Fibroblast of the conjunctiva (primary cell): Measurements from ENCODE around the gene ABT1.
"Not testable (repeated sequence)": the region's sequence is repeated elsewhere in the genome, so short reads cannot be mapped to it uniquely, and the experiment has no call there.

Experiments used
- DNase-seq: peaks from one replicate; pipeline ENCODE4 v3.0.0-alpha.2; 2010; ENCODE audit warnings: low read depth

ABT1 gene

DNA sequence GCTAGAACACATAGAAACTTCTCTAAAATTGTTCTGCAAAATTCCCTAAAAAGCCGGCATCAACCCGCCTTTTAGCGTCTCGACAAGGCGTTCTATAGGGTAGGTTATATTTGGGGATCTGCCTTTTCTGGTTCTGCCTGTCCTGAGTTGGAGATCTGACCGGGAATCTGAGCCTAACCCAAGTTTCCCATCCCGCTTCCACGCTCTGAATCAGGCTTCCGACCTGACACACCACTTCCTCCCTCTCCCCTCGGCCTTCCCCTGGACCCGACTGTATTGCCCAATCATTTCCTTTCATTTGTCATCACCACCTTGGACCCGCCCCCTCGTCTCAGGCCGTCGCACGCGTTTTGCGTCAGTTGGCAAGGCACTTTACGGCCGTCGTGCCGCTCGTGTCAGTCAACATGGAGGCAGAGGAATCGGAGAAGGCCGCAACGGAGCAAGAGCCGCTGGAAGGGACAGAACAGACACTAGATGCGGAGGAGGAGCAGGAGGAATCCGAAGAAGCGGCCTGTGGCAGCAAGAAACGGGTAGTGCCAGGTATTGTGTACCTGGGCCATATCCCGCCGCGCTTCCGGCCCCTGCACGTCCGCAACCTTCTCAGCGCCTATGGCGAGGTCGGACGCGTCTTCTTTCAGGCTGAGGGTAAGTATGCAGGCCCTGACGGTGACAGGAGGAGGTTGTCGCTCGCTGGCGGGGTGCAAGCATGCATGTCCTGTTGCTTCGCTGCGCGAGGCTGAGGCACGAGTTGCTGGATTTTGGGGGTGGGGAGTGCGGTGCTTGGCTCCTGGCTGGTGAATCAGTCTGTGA lies at the start of gene ABT1:
ABT1 (plus strand) TSS at position 375 of the 810 bp plus-strand sequence; CDS start at position 405, 30 bp downstream.
- DNase-seq = peak; percentile 96

DNA sequence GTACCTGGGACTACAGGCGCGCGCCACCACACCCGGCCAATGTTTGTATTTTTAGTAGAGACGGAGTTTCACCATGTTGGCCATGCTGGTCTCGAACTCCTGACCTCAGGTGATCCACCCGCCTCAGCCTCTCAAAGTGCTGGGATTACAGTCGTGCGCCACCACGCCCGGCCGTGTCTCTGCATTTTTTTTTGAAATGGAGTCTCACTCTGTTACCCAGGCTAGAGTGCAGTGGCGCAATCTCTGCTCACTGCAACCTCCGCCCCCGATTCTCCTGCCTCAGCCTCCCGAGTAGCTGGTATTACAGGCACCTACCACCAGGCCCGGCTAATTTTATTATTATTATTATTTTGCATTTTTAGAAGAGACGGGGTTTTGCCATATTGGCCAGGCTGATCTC lies 49.4 kb upstream of the ABT1 start:
- not testable (repeated sequence) for DNase-seq

DNA sequence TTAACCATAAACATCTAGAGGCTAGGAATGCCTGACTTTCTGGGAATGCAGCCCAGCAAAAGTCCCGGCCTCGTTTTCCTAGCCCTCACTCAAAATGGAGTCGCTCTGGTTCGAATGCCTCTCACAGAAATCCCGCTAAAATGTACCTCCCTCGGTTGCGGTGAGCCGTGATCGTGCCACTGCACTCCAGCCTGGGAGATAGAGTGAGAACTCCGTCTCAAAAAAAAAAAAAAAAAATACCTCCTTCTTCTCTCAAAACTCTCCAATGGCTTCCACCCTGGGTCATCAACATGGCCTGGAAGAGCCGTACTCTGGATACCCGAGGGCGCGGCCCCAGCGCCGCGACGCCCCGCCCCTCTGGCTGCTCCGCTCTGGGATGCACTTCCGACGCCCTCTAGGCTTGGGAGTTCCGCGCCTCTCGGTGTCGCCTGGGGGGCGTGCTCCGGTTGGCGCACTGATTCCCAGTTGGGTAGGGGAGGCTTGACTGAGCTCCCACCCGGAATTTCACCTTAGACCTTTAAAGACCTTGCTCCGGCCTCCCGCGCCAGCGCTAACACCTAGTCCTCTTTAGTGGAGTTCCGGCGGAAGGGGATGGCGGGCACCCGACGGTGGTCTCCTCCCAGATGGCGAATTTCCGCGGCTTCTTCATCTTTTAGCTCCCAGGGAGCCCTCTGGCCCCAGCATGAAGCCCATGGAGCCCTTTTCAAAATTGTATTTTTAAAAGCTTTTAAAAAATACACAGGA lies 46.3 kb upstream of the ABT1 start:
- DNase-seq = no peak

DNA sequence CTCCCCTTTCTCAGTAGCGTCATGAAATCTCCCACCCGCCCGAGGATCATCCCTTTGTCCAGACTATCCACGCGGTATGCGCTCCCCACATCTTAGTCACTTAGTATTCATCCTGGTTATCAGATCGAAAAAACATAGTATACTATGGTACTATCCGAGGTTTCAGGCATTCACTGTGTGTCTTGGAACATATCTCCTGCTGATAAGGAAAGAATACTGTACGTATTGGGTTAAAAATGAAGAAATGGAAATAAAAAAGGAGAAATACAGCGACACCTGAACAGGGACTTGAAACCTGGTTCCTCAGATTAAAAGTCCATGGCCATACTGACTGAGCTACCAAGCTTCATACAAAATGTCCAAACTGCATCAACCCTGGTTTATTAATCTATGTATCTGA lies 44.5 kb upstream of the ABT1 start:
- no peak for DNase-seq

DNA sequence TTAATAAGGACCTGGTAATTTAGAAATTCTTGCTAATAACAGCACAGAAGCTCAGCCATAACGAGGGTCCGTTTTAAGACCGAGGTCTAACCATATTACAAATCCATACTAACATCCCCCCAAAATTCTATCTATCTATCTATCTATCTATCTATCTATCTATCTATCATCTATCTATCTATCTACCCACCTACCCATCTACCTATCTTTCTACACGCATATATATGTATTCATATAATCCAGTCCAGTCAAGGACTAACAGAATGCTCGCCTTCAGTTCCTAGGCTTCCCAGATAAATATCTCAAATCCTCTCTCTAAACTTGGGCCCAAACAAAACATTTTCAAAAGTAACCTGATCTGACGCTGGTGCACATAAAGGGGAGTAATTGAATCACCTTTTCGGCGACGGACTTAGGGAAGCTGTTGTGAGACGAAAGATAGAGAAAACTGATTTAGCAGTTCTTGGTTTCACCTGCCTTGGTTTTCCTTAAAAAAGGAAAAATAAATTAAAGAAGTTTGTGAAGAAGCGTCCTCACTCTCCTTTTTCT lies 44.0 kb upstream of the ABT1 start:
- no peak for DNase-seq

DNA sequence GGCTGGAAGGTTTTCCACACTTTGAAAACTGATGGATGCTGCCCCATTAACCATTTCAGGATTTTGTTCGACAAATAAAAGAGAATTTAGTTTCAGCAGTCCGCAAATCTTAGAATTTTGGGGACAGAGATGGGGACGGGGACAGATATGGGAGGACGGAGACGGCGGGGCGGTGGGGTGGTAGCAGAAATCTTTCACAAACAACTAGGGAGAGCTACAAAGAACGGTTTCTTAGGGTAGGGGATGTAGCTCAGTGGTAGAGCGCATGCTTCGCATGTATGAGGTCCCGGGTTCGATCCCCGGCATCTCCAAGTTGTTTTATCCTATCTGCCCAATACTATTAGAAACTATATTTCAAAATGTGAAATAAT lies 43.5 kb upstream of the ABT1 start:
- DNase-seq = no peak

DNA sequence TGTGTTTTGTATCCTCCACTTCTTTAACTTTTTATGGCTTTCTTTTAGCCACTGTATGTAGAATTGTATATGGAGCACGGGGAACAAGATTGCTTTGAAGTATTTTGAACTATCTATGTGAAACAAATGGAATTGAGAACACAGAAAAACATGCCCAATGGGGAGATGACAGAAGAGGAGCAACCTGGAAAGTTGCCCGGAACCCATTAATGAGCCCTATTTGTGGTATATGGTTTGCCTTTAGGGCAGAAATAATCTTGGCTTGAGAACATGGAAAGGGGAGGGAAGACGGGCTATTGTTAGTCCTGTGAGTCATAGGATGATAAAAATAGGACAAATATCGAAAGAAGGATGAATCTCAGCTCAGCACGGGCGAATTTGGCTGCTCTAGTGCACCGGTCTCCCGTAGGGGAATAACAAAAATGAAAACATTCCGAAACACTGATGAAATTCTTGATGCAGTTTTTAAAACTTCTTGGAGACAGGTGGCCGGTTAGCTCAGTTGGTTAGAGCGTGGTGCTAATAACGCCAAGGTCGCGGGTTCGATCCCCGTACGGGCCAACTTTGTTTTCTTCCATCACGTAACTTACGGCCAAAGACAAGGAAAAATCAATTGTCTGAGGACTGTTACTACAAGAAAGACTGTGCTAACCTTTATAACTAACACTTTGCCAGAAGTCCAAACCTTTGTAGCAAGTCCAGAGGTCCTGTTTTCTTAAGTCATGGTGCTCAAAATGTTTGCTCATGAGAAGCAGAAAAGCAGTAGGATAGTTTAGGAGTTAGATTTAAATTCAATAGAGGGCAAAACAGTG lies 42.9 kb upstream of the ABT1 start:
- DNase-seq = peak; percentile 95

DNA sequence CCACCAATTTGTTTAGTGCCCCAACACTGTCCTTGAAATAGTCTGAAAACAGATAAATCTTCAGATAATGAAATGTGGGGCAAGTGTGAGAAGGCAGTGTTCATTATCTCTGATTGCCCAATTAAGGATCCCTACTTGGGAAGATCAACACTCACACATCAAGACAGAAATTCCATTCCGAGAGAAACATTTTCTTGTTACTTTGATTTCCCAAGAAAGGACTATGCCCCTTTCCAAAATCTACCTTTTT lies 42.4 kb upstream of the ABT1 start:
- DNase-seq = no peak

DNA sequence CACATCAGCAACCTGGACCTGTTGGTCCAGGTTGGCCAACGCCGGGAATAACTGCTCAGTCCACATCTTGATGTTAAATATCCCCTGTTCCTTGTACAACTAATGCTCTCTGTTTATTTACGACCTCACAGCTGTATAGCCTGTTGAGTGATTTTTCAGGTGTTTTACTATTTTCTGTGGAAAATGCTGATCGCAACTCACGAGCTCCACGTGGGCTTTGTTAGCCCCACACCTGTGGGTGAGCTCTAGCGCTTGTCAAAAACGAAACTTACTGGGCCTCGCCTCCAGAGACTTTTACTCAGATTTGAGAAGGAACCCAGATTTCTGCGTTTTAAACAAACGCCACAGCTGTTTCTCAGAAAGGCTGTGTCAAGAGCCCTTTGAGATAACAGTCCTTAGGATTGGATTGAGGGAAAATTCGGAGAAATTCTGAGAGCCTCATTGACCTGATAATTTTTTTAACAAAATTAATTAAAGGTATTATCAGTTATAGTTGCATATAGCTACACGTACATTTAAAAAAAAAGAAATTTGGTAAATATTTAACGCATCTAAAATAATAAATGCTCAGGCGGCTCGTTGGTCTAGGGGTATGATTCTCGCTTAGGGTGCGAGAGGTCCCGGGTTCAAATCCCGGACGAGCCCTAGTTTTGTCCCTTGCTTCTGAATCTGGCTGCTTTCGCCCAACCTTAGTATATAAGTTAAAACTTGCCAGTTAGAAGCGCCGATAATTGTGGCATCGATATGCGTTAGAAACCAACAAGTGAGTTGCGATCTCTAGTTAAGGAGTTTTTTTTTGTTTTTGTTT lies 41.9 kb upstream of the ABT1 start:
- DNase-seq = no peak

DNA sequence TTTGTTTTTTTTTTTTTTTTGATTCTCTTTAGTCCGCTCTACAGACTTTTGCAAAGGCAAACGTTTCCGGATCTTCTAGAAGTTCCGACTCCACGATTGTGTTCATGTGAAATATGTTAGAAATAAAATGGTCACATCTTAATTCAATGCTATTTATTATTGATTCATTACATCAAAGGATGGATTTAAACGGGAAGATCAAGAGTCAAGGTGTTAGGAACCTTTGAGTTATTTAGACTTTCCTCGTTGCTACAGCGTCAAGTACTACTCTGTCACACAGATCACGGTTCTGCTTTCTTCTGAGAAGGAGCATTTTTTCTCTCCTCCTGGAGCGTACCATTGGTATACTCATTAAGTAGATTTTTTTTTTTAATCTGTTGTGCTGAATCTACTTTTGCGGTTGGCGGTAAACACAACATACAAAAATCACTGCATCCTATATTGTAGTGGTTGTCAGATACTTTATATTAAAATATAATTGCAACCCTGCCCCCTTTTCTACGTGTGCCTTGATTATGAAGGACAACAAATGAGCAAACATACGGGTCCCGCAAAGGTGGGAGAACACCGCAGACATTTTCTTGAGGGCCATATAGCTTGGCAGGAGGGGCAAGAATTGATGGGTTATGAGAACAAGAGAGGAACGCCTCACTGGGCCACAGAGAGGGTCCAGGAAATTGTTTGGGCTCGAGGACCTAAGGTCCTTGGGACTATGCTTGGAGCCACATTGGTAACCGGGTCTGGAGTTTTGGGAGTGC lies 41.1 kb upstream of the ABT1 start:
- no peak for DNase-seq

DNA sequence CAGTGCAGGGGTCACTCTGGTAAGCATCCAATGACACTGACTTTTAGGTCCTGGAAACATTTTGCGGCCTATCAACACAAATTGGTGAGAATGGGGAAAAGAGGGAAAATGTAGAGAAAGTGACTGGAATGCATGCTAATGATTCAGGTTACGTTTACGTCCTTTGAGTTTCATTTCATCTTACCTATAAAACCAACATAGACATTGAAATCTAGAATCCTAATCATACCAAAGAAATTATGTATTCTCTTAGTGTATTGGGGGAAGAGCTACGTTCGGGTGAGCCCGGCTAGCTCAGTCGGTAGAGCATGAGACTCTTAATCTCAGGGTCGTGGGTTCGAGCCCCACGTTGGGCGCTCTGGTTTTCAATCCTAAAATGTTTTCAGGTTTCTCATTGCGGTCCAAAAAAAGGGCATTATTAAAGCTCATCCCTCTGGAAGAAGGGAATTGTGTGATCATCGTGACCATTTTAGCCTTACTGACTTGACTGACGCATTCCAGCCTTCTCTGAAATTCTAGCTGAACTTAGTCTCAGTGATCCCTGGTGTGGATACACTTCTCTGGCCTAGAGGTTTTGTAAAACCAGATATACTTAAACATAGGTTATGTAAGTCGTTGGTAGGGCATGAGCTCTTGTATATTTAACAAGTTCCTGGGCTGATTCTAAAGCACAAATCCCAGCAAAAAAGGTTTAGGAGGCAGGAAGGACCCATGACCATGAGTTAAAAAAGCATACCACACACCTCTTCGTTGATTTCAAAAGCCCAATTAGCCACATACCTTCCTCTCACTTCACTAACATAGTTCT lies 40.3 kb upstream of the ABT1 start:
- peak; percentile 83 for DNase-seq

DNA sequence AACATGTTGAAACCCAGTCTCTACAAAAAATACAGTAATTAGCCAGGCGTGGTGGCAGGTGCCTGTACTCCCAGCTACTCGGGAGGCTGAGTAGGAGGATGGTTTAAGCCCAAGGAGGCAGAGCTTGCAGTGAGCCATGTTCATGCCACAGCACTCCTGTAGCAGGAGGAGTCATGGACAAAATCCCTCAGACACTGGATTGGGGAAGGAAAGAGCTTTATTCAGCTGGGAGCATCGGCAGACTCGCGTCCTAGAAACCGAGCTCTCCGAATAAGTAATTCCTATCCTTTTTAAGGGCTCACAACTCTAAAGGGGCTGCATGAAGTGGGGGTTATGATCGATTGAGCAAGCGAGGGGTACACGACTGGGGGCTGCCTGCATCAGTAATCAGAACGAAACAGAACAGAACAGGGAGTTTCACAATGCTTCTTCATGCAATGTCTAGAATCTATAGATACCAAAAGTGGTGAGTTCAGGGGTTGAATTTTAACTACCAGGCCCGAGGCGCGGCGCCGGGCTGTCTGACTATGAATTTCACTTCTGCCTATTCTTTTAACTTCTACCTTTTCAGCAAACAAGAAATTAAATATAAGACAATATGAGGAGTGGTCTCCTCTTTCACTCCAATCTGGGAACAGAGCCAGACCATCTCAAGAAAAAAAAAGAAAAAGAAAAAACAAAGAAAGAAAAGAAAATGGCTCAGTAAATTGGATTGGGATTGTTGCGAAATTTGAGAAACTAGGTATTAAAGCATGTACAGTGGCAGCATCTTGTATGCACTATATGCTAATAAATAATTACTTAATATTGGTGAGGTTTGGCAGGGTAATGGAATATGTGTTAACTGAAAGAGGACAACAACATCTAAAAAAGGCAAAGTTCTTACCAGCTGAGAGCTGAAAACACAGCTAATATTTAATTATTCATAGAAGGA lies 35.0 kb upstream of the ABT1 start:
- no peak for DNase-seq

DNA sequence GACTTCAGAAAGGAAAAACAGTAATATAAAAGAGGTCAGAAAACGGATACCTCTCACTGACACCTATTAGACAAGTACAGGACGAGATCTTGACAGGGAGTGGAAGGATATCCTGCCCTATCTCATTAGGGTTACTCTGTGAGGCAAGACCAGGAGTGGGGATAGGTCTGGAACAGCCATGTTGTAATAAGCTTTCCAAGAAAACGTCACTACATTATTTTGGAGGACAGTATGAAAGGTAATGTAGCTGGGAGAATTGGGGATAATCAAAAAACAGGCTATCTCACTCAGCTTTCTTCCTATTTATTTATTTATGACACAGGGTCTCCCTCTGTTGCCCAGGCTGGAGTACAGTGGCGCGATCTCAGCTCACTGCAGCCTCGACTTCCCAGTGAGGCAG lies 33.3 kb upstream of the ABT1 start:
- no peak for DNase-seq

DNA sequence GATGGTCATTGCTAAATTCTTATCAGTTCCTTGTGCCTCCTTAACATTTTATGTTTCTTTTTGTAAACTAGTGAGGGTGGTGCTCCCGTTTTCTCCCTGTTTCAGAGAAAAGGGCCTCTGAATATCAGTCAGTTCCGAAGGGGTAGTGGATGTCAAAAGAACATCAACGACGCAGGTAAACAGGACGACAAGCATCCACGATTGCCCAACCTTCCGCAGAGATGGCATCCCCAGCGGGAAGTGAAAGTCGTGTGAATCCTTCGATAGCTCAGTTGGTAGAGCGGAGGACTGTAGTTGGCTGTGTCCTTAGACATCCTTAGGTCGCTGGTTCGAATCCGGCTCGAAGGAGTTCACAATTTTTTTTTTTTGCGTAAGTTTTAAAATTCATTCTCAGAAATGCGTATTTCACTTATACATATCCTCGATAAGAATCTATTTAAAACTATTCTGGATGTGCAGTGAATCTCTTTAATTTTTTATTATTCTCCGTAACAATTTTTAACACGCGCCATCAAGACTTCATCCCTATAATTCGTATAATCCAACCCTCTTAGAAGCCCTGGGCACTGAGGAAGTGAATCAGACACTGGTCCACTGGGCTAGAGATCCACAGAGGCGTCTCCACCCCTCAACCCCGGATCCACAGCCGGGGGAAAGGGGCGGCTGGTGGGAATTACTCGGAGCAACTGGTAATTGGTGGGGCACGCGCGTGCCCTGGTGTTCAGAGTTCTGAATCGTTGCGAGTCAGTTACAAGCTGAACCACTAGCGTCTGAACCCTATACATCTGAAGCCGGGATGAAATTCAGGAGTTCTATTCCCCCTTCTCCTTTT lies 27.9 kb upstream of the ABT1 start:
- DNase-seq = peak; percentile 91

DNA sequence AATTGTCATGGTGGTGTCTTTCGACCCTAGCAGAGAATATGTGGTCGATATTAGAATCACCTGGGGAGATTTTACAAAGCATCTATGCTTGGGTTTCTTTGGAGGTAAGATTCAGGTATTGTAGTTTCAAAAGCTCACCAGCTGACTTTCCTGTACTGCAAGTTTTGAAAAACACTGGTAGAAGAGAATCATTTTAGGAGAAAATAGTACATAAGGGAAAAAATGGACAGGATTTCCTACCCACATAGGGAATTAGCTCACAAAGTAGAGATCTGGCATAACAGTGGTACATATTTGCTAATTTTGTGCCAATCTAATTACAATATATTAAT lies 27.4 kb upstream of the ABT1 start:
- DNase-seq = no peak

DNA sequence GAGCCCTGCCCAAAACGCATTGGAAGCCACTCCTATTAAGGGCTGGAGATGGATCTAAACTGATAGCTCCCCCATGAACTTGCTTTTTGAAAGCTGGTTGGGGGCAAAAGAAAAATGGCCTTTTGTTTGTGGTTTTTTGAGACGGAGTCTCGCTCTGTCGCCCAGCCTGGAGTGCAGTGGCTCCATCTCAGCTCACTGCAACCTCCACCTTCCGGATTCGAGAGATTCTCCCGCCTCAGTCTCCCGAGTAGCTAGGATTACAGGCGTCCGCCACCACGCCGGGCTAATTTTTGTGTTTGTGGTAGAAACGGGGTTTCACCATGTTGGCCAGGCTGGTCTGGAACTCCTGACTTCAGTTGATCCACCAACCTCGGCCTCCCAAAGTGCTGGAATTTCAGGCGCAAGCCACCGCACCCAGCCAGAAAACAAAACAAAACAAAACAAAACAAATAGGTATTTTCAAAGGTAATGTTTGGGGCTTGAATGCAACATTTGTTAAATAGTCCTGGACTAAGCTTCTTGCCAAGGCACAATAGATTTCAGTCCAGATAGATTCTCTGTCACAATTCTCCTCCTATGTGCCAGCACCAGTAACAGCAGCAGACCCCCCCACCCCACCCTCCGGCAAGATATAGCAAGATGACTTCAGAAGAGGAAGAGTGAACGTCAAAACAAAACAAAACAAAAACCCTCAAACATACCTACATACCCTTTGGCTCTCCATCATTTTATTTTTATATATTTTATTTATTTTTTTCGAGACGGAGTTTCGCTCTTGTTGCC lies 26.5 kb upstream of the ABT1 start:
- no peak for DNase-seq

DNA sequence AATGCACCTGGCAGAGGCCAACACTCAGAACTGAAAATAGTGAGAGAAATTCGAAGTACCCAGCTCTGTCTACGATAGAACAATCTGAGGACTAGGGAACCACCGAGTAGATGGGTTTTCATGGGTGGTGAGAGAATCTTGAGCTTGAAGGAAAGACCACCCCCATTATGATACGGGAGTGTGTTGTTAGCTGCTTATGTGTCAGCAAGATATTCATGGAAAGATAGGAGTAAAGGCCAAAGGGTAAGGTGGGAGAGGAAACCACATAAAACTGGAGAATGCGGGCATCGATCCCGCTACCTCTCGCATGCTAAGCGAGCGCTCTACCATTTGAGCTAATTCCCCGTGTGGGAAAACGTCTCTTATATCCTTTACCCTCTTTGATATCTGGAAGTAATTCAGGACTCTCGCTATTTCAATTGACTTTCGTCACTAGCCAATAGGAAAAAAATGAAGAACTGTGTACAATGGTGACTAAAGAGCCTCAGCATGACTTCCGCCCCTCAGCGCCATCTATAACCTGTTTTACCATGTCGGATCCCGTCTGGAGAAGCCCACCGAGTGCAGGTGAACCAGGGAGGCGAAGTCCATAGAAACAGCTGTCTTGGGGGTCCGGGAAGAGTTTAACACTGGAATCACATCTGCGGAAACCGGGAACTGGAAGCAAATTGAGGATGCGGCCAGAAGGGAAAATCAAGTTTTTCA lies 25.0 kb upstream of the ABT1 start:
- peak; percentile 81 for DNase-seq
